Measurements from ENCODE around the gene NCOA7. TPM values are rescaled to one million over a fixed set of nuclear protein-coding genes. Genes with fewer than 3 reads are reported as not detected.

NCOA7 gene
- total and polyA plus RNA-seq, 9 of the 15 experiments (the other 6 are each of a cell fraction or from before 2014, with no cell fraction given) = 5.8 to 14.6 (median 9.3) TPM

- no peak for TF ChIP-seq POU5F1 (IDR thresholded peaks at IDR 0.05; ENCODE audit: borderline replicate concordance, low read depth, low read length, partially characterized antibody)
- no peak for TF ChIP-seq ZNF512 (tag; IDR thresholded peaks at IDR 0.05)
- TF ChIP-seq GATA2 (CRISPR knock-in tag; IDR thresholded peaks at IDR 0.05) = no peak
- no peak for TF ChIP-seq HDAC3 (IDR thresholded peaks at IDR 0.05; ENCODE audit: borderline replicate concordance, partially characterized antibody)
- no peak for TF ChIP-seq SIX5 (IDR thresholded peaks at IDR 0.05; ENCODE audit: borderline replicate concordance in 1 of 2, insufficient read depth in 1 of 2, low read depth in 1 of 2, low read length in 2 of 2)
- no peak for TF ChIP-seq GTF2A2 (tag; IDR thresholded peaks at IDR 0.05)
- TF ChIP-seq HCFC1 (IDR thresholded peaks at IDR 0.05; ENCODE audit: low read depth, low read length) = no peak
- no peak for TF ChIP-seq NFE2L1 (tag; IDR thresholded peaks at IDR 0.05; ENCODE audit: borderline replicate concordance, low read depth)
- TF ChIP-seq EP300 (IDR thresholded peaks at IDR 0.05; ENCODE audit: low read length) = peak; percentile 69
- TF ChIP-seq MECOM (CRISPR knock-in tag; IDR thresholded peaks at IDR 0.05) = no peak
- TF ChIP-seq ARID1B (IDR thresholded peaks at IDR 0.05) = peak; percentile 84
- TF ChIP-seq SP2 (IDR thresholded peaks at IDR 0.05; ENCODE audit: extremely low read depth, low read depth, low read length, poor library complexity, severe bottlenecking) = no peak
- 0 out of 4 replicates have a peak, but pooled peaks of 1 of the 2 experiments have one; percentile 16 for TF ChIP-seq TRIM24 (IDR thresholded peaks at IDR 0.05)
- TF ChIP-seq STAT6 (CRISPR knock-in tag; IDR thresholded peaks at IDR 0.05) = no peak
- TF ChIP-seq ZNF699 (CRISPR knock-in tag; IDR thresholded peaks at IDR 0.05; ENCODE audit: insufficient replicate concordance) = no peak
- TF ChIP-seq NR3C1 (CRISPR knock-in tag; IDR thresholded peaks at IDR 0.05) = no peak
- TF ChIP-seq TBP (optimal IDR thresholded peaks at IDR 0.05; ENCODE audit: low read depth, low read length) = no peak
- no peak for TF ChIP-seq ZBTB34 (CRISPR knock-in tag; IDR thresholded peaks at IDR 0.05)
- TF ChIP-seq CBFB (CRISPR knock-in tag; IDR thresholded peaks at IDR 0.05) = no peak
- no peak for TF ChIP-seq ZNF57 (CRISPR knock-in tag; IDR thresholded peaks at IDR 0.05)
- TF ChIP-seq PKNOX1 (IDR thresholded peaks at IDR 0.05) = peak; percentile 89
These were observed 153.0 kb downstream of the NCOA7 start (continued) for GRCh38 chr6:125943528-125944433.
